Measurements from ENCODE around the gene TTC38.
A peak's percentile ranks its signal among the peaks of the same experiment; 100 is the strongest.

TTC38 gene

GRCh38 chr22:46280063-46280817, 12.4 kb downstream of the TTC38 start:
- DNase-seq: no peak

- DNase-seq: no peak
These were observed 13.3 kb downstream of the TTC38 start for GRCh38 chr22:46280999-46281623.

- no peak for DNase-seq
These were observed 14.3 kb downstream of the TTC38 start for GRCh38 chr22:46281866-46282678.

GRCh38 chr22:46286006-46286405, 18.2 kb downstream of the TTC38 start:
- DNase-seq: no peak

GRCh38 chr22:46286941-46287872, 19.4 kb downstream of the TTC38 start:
- no peak for DNase-seq

GRCh38 chr22:46287873-46288751, 20.3 kb downstream of the TTC38 start:
- no peak for DNase-seq

- DNase-seq: no peak
These were observed 21.0 kb downstream of the TTC38 start for GRCh38 chr22:46288846-46289243.

- DNase-seq: no peak
These were observed 21.6 kb downstream of the TTC38 start for GRCh38 chr22:46289244-46289891.

GRCh38 chr22:46290121-46290842, 22.5 kb downstream of the TTC38 start:
- no peak for DNase-seq

- DNase-seq: no peak
These were observed 23.3 kb downstream of the TTC38 start for GRCh38 chr22:46290843-46291785.

GRCh38 chr22:46292173-46292572, 24.4 kb downstream of the TTC38 start:
- DNase-seq: no peak

GRCh38 chr22:46292732-46293131, 24.9 kb downstream of the TTC38 start:
- DNase-seq: no peak

GRCh38 chr22:46293577-46294260, 25.9 kb downstream of the TTC38 start:
- DNase-seq: no peak

GRCh38 chr22:46294784-46295183, 27.0 kb downstream of the TTC38 start:
- no peak for DNase-seq

- no peak for DNase-seq
These were observed 27.6 kb downstream of the TTC38 start for GRCh38 chr22:46295277-46295971.

GRCh38 chr22:46296257-46297150, 28.7 kb downstream of the TTC38 start, which contains the start of gene GTSE1:
TSS of gene GTSE1 (plus strand) at chr22:46296870. CDS start at chr22:46297401, 531 bp downstream.
- DNase-seq: peak; percentile 92
